H1 (cell line): ENCODE results near the gene TDRKH. TPM values are rescaled to one million over a fixed set of nuclear protein-coding genes. Genes with fewer than 3 reads are reported as not detected.

Experiments
- CHD7 ChIP-seq: fragments of 300-600 bp; sonication (generic); IDR thresholded peaks from 2 replicates; pipeline ENCODE4 v1.7.1; 2012; ENCODE audit warnings: low read length, moderate library complexity, mild to moderate bottlenecking, inconsistent platforms; ENCODE audit not compliant: insufficient replicate concordance
- polyA plus RNA-seq, 7 experiments: library from polyadenylated mRNA; depleted of rRNA in 3 of 7; stranded (reverse) in 5 of 7; unstranded in 2 of 7; fragments of >200 nt in 5 of 7; fragments of 200-250 nt in 2 of 7; gene quantifications; 1 replicate in 5 of 7; 2 replicates in 1 of 7; 4 replicates in 1 of 7; pipeline versions ENCODE4 v1.2.1 to v1.2.3, GENCODE V29; 2011 to 2013; ENCODE audit warnings: missing spikeins in 2 of 7, mixed read lengths in 2 of 7
- total RNA-seq: library from RNA; stranded (reverse); fragmentation: NEBNext Ultra II Directional; extraction: Animal tissue kit (Norgen Biotek cat#: 25700); gene quantifications from 2 replicates; pipeline ENCODE4 v1.2.1, GENCODE V29; 2021
- TF ChIP-seq, protein P1 (sequence below): IDR thresholded peaks from 2 replicates; pipeline ENCODE4 v1.6.1; 2012; ENCODE audit warnings: low read length, inconsistent platforms

TDRKH gene
- total and polyA plus RNA-seq, 2 of the 8 experiments (the other 6 are each of a cell fraction or from before 2014, with no cell fraction given), result 9.9 to 26.1 TPM

DNA sequence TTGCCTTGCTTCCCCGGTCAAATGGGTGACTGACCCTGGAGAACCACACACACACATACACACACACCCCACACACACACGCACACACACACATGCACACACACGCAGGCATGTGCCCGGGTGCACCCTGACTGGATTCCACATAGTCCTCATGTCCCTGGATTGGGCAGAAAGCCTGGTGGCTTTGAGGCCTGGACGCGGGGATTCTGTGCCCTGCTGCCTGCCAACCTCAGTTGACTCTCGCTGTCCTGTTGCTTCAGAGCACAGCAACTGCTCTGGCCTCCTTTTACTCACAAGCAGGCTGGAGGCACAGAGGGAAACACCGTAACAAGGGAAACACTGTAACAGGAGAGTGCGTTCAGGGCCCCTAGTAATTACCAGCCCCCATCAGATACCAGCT, 34.9 kb upstream of the TDRKH start (continued):
- TF ChIP-seq CHD7, result no peak
- TF ChIP-seq, protein P1, sequence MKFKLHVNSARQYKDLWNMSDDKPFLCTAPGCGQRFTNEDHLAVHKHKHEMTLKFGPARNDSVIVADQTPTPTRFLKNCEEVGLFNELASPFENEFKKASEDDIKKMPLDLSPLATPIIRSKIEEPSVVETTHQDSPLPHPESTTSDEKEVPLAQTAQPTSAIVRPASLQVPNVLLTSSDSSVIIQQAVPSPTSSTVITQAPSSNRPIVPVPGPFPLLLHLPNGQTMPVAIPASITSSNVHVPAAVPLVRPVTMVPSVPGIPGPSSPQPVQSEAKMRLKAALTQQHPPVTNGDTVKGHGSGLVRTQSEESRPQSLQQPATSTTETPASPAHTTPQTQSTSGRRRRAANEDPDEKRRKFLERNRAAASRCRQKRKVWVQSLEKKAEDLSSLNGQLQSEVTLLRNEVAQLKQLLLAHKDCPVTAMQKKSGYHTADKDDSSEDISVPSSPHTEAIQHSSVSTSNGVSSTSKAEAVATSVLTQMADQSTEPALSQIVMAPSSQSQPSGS, result no peak
